HL-60 (cell line): Measurements from ENCODE around the gene NXPH2.

ENCODE experiments used
- CTCF ChIP-seq: IDR thresholded peaks from one replicate; pipeline ENCODE4 v1.5.1; 2011; ENCODE audit warnings: low read length, control low read depth, inconsistent platforms; ENCODE audit not compliant: insufficient read depth
- GABPA ChIP-seq: IDR thresholded peaks from 2 replicates; pipeline ENCODE4 v1.6.1; 2012; ENCODE audit warnings: low read depth
- REST ChIP-seq: IDR thresholded peaks from 2 replicates; pipeline ENCODE4 v1.6.1; 2012; ENCODE audit warnings: low read depth; ENCODE audit not compliant: insufficient replicate concordance

GRCh38 chr2:138724327-138724726, 55.9 kb downstream of the NXPH2 start:
- no peak for TF ChIP-seq CTCF
- no peak for TF ChIP-seq GABPA
- no peak for TF ChIP-seq REST
